NCI-H82 (cell line): Measurements from ENCODE around the gene DENND1B.
A peak's percentile ranks its signal among the peaks of the same experiment; 100 is the strongest.
"Not testable (repeated sequence)": the region's sequence is repeated elsewhere in the genome, so short reads cannot be mapped to it uniquely, and the experiment has no call there.

ENCODE experiments used
- DNase-seq: peaks from one replicate; lab custom pipeline; 2025; lab: John Stamatoyannopoulos, UW

Gene DENND1B

DNA sequence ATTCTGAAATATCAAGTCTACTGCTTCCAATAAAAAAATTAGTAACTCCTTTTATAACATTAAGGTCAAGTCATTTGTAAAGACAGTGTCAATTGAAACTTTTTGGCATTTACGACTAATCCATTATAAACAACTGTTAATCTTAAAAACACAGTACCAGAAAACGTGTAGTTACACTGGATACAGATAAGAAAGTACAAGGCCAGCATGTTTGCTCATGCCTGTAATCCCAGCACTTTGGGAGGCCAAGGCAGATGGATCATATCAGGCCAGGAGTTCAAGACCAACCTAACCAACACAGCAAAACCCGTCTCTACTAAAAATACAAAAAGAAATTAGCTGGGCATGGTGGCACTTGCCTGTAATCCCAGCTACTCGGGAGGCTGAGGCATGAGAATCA lies 29.4 kb downstream of the DENND1B start:
- DNase-seq: no peak

DNA sequence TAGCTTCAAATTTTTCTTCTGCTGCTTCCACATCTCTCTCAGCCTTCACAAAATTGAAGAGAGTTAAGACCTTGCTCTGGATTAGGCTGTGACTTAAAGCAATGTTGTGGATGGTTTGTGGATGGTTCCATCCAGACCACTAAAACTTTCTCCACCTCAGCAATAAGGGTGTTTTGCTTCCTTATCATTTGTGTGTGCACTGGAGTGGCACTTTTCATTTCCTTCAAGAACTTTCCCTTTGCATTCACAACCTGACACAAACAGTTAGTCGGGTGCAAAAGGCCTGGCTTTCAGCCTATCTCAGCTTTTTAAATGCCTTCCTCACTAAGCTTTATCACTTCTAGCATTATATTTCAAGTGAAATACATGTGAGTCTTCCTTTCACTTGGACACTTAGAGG lies 30.3 kb downstream of the DENND1B start:
- no peak for DNase-seq

DNA sequence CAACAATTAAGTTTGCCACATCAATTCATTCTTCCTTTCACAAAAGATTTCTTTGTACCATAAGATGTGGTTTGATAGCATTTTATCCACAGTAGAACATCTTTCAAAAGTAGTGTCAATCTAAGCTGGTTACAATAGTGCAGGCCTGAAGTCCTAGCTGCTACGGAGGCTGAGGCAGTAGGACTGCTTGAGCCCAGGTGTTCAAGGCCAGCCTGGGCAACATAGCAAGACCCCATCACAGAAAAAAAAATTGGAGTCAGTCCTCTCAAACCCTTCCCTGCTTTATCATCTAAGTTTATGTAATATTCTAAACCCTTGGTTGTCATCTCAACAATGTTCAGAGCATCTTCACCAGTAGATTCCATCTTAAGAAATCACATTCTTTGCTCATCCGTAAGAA lies 31.7 kb downstream of the DENND1B start:
- DNase-seq: no peak

DNA sequence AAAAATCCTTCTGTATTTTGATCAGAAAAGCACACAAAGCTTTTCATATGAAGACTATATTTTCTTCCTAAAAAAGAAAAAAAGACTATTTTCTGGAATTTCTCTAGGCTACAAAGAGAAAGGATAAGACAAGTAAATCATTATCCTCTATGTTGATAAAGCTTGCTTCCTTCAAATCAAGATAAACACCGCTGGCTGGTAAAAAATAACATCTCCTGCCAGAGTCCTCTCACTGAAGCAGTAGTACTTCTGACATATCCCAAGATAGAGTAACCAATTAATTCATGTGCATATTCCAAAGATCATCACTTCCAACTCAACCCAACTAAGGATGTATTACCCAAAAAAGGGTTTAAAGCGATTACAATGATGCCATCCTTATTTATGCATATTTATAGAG lies 34.3 kb downstream of the DENND1B start:
- no peak for DNase-seq

DNA sequence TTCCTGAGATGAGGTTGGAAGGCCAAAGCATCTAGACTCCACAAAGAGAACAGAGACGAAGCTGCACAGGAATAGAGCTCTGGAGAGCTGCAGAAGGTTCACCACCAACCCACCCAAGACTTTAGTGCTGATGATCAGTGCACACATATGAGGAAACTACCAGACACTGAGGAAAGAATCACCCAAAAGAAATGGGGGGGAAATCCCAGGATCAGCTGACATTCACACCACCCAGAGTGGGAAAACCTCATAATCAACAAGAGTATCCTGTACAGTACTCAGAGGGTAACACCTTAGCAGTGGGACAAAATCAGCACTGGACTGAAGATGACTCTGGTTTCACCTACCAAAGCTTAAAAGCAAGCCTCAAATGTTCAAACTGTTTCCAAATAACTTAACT lies 36.4 kb downstream of the DENND1B start:
- DNase-seq: no peak

DNA sequence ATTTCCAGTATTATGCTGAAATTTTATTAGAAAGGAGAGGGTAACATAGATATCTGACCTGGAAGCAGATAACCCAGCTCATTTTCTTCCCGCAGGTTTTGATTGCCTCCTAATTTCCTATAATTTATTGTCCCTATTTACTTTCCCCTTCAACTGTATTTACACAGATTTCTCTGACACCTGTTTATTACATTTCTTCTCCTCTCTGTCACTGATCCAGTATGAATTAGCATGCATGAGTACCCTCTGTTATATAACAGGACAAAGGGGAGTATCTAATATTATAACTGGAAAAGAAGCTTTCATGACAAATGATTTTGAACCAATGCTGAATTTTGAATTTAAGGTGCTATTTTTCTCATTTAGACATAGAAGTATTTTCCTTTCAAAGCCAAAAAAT lies 37.4 kb downstream of the DENND1B start:
- no peak for DNase-seq

DNA sequence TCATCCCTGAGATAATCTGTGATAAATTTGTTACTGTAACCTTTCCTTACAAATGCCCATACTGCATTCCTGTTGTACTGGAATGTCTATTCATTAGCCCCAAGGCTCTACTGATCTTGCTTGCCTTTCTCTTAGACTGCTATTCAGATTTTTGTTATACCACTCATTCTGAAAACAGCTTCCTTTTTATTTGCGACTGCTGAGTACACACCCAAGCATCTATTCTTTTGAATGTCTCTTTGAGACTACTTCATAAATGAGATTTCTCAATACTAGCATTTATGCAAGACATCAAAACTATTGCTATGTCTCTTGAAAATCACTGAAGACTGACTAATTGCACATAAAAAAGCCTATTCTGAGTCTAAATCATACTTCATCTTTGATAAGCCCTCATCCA lies 38.6 kb downstream of the DENND1B start:
- no peak for DNase-seq

DNA sequence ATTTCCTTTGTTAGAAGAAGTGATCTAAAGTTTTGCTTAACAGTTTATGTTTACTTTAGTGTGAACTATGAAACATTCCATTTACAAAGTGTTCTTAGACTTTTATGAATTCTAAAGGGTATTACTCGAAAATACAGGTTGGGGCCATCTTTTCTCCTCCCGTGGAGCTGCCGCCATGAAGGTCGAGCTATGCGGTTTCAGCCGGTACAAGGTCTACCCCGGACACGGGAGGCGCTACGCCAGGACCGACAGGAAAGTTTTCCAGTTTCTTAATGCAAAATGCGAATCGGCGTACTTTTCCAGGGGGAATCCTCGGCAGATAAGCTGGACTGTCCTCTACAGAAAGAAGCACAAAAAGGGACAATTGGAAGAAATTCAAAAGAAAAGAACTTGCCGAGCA lies 39.8 kb downstream of the DENND1B start:
- DNase-seq: no peak

DNA sequence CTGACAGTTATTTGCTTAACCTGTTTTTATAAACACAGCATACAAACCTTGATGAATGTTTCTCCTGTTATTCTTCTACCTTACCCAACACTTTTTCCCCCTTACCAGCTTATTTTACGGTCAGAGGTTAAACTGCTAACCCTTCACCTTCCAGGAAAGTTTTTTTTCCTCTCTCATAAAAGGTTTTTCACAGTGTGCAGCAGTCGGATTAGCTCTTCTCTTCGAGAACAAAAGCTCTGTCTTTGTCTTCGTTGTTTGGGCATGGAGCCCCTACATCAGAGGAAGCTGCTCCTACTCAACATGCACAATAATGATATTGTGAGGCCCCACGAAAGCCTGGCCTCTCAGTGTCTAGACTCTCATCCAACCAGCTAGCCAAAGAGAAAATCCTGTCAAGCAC lies 42.0 kb downstream of the DENND1B start:
- no peak for DNase-seq

DNA sequence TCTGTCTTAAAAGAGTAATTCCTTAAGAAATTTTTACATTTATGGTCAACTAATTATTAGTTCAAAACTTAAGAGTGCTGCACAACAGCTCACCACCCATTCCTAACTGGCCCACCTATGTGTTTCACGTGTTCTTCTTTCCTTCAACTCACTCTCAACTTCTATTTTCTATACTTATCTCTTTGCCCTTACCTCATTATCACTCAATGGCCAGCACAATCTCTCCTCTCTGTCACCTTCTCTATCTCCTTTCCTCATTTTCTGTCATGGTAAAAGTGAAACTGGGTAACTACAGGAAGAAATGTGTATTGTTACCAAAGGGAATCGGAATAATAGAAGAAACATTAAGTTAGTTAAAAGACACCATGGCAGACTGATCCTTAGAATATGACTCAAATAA lies 43.1 kb downstream of the DENND1B start:
- no peak for DNase-seq

DNA sequence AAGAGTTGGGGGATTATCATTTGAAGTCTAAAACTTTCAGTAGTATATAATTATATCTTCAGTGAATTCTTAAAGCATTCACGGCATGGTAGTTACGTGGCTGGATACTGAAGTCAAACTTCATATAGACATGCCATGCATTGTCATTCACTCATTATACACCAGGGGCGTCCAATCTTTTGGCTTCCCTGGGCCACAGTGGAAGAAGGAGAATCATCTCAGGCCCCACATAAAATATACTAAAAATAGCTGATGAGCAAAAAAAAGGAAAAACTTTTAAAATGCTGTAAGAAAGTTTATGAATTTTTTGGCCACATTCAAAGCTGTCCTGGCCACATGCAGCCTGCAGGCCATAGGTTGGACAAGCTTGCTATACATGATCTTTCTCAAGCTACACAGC lies 43.8 kb downstream of the DENND1B start:
- DNase-seq: peak; percentile 13

DNA sequence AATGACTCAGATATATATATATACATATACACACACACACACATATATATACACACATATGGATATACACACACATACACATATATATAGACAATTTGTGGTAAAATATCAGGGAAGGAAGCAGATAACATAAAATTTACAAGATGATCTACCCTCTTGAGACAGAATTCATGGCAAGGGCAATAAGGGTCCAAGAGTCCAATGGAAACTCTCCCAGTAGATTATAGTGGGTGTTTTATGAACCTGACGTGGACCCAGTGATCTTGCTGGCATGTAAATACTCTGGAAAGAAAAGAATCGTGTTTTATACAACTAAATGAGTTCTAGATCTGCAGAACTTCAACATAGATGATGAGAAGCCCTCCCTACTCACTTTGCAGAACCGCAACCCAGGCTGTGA lies 49.3 kb downstream of the DENND1B start:
- DNase-seq: no peak

DNA sequence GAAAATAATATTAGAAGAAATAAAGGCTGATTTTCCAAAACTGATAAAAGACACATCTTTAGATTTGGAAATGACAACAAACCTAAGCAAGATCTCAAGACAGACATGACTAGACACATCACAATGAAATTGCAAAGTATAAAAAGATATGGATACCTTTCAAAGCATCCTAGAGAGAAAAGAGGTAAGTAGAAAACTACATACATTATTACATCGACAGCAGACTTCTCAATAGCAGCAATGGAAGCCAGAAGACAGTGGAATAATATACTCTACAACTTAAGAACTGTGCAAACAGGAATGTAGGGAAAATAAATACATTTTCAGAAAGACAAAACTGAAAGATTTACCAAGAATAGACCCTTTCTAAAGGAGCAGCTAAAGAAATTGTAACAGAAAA lies 50.2 kb downstream of the DENND1B start:
- DNase-seq: peak; percentile 30

DNA sequence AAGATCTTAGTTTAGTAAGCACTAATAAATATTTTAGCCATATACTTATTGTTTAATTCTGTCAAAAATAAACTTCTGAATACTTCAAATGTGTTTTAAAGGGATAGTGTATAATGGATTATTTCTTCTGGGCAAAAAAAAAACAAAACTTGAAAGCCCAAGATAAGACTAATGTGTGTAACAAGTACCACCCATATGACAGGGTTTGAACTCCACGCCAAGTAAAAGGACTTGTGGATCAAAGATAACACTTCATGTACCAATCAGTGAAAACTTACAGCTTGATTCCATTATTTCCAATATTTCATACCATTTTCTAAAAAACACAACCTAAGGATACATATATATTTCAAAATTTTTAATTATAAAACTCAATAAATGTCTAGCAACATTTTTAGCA lies 59.5 kb downstream of the DENND1B start:
- DNase-seq: no peak

DNA sequence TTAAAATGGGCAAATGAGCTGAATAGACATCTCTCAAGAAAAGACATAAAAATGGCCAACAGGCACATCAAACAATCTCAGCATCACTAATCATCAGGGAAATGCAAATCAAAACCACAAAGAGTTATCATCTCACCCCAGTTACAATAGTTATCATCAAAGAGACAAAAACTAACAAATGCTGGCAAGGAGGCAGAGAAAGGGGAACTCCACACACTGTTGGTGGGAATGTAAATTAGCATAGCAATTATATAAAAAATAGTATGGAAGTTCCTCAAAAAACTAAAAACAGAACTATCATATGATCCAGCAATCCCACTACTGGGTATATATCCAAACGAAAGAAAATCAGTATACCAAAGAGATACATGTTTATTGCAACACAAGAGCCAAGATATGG lies 68.7 kb downstream of the DENND1B start:
- no peak for DNase-seq

DNA sequence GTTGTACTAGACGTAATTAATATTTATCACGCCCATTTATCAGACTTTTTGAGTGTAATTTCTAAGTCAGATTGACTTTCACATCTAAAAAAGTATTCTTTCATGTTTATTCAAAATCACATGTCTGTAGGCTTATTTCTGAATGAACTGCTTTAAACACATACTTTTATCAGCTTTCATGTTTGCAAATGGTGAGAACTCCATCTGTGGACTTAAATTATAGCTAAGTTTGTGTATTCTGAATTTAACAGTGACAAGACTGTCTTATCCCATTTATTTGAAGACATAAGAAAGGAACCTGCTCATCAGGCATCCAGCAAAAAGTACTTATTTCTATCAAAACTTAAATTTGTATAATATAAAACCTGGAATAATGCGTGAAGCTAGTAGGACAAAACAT lies 69.3 kb downstream of the DENND1B start:
- no peak for DNase-seq

DNA sequence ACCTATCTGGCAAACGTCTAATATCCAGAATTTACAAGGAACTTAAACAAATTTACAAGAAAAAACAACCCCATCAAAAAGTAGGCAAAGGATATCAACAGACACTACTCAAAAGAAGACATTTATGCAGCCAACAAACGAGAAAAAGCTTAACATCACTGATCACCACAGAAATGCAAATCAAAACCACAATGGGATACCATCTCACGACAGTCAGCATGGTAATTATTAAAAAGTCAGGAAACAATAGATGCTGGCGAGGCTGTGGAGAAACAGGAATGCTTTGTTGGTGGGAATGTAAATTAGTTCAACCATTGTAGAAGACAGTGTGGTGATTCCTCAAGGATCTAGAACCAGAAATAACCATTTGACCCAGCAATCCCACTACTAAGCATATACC lies 74.6 kb downstream of the DENND1B start:
- DNase-seq: not testable (repeated sequence)

DNA sequence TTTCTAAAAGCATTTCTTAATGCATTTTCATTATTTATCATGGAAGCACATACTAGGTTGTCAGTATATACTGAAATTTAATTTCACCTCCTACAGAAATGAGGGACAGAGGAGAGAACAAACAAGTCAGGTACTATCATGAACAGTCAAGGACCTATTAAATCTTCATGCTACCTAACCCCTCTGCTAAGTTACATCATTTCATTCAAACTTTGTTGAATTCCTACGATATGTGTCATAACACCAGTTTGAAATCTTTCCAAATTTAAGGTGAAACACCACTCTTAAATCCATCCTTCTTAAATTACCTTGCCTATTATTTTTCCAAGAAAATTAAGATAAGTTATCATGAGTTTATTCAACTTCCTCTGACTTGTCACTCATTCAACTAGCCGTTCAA lies 78.9 kb downstream of the DENND1B start:
- DNase-seq: no peak

DNA sequence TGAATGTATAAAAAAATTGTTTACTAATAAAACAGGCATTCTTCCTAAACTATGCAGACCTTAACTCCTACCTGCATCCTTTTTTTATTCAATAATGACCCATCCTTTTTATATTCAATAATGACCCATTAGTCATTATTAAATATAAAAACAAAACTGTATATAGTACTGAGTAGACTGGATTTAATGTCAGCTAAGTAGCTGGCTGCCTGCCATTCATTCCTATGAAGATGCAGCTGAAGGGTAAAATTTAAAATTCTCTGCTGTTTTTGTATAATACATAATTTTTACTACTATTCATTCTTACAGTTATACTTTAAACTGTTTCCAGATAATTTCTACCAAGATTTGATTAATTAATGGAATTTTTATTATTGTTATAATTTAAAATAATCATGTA lies 79.3 kb downstream of the DENND1B start:
- no peak for DNase-seq

DNA sequence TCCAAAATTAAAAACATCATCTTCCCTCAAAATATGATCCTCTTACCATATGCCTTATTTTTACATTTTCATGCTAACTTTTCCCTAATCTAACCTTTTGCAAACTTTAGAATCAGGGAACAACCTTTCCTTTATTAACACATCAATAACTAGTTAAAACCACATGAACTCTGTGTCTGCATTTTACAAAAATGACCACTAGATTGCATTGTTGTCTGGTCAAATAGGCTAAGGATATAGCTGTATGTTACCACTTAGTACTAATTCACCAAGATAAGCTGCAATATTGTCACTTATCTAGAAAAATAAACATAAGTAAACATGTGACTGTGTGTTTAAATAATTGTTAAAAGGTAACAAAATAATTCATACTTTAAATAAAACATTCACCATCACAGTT lies 82.3 kb downstream of the DENND1B start:
- no peak for DNase-seq

DNA sequence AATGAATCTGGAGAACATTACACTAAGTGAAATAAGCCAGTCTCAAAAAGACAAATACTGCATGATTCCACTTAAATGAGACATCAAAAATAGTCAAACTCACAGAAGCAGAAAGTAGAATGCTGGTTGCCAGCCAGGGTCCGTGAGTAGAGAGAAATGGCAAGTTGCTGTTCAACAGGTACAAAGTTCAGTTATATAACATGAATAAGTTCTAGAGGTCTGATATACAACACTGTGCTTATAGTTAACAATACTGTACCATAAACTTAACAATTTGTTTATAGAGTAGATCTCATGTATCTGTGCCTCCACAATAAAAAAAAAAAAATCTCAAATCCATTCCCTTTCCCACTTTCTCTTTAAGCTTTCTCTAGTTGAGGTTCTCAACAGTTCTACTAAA lies 83.5 kb downstream of the DENND1B start:
- no peak for DNase-seq

DNA sequence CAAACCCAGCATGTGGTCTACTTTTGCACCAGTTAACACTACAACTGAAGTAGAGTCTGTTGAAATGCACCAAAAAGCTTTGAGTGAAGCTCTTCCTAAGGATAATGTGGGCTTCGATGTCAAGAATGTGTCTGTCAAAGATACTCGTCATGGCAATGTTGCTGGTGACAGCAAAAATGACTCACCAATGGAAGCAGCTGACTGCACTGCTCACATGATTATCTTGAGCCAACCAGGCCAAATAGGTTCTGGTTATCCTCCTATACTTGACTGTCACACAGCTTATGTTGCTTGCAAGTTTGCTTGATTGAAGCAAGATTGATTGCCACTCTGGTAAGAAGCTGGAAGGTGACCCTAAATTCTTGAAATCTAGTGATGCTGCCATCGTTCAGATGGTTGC lies 85.2 kb downstream of the DENND1B start:
- DNase-seq: no peak

DNA sequence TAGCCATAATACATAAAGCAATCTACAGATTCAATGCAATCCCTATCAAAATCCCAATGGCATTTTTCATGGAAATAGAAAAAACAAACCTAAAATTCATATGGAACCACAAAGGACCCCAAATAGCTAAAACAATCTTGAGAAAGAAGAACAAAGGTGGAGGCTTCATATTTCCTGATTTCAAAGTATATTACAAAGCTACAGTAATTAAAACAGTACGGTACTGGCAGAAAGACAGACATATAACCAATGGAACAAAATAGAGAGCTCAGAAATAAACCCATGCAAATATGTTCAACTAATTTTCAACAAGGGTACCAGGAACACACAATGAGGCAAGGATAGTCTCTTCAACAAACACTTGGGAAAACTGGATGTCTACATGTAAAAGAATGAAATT lies 87.0 kb downstream of the DENND1B start:
- no peak for DNase-seq

DNA sequence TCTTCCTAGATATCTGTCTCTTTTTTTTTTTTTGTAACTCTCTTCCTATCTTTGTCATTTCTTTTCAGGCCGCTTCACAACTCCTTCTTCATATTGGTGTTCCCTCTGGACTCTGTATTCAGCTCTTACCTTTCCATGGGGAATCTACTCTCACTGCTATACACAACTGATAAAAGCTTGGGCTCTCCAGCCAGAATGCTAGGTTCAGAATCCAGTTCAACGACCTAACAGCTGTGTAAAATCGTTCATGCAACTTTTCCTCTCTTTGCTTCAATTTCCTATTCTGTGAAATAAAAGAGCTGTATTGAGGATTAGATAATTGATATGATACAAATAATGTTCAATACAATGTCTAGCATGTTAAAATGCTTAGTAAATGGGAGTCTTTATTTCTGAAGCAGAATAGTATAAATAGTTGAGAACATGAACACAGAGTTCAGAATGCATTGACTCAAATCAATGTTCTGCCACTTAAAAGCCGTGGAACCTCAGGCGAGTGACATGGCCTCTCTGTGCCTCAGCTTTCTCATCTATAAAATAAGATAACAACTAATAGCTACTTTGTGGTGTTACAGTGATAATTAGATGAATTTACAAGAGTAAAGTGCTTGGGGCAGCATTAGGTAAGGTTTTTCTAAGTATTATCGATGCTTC lies 88.5 kb downstream of the DENND1B start:
- no peak for DNase-seq

DNA sequence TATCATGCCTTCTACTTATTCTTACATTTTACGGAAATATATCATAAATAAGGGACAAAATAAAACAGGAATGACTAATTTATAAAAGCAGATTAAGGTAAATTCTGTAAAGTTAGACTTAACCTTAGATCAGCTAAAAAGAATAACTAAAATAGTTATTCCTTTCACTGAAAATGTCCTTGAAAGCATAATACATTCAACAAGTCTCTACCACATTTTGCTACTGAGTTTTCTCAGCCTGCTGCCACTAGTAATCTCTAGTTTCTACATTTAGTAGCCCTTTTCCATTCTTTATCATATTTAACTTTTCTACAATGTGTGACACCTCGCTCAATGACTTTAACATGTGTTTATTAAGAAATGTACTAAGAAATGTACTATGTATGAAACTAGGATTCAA lies 89.0 kb downstream of the DENND1B start:
- DNase-seq: no peak
